CD14-positive monocyte (primary cell): ENCODE results near the gene LRCH4. TPM values are rescaled to one million over a fixed set of nuclear protein-coding genes. Genes with fewer than 3 reads are reported as not detected.

Source experiments
- DNase-seq, 3 donors: peaks; one replicate each; pipeline ENCODE4 v3.0.0-alpha.2; 2011 to 2022
- H2AFZ ChIP-seq: 2 replicates; pipeline ENCODE4 v1.6.0; 2012; ENCODE audit warnings: mild to moderate bottlenecking, low read depth, low read length, inconsistent platforms; ENCODE audit not compliant: insufficient read depth, poor library complexity, severe bottlenecking
- H3K27ac ChIP-seq, 2 donors: 1 replicate in 1 of 2; 2 replicates in 1 of 2; pipeline ENCODE4 v1.5.1; 2012 to 2013; ENCODE audit warnings: low read length in 2 of 2, control low read depth in 1 of 2, inconsistent platforms in 1 of 2, low read depth in 1 of 2, mild to moderate bottlenecking in 1 of 2
- H3K27me3 ChIP-seq, 2 donors: one replicate each; pipeline versions ENCODE4 v1.6.0 to v1.6.1; 2011 to 2013; ENCODE audit warnings: low read length in 2 of 2; ENCODE audit not compliant: control insufficient read depth in 2 of 2, insufficient read depth in 2 of 2
- H3K36me3 ChIP-seq, 2 donors: replicated peaks in 1 of 2; 1 replicate in 1 of 2; 2 replicates in 1 of 2; pipeline versions ENCODE4 v1.5.1 to v1.6.1; 2012 to 2013; ENCODE audit warnings: low read length in 2 of 2, control low read depth in 1 of 2, inconsistent platforms in 1 of 2, mild to moderate bottlenecking in 1 of 2; ENCODE audit not compliant: insufficient read depth in 2 of 2, control insufficient read depth in 1 of 2
- H3K4me1 ChIP-seq, 2 donors: 1 replicate in 1 of 2; 2 replicates in 1 of 2; pipeline versions ENCODE4 v1.5.1 to v1.6.1; 2012 to 2013; ENCODE audit warnings: low read length in 2 of 2, control low read depth in 1 of 2, inconsistent platforms in 1 of 2, mild to moderate bottlenecking in 1 of 2, moderate library complexity in 1 of 2; ENCODE audit not compliant: insufficient read depth in 2 of 2, control insufficient read depth in 1 of 2
- H3K4me2 ChIP-seq: replicated peaks from 2 replicates; pipeline ENCODE3; 2012; ENCODE audit warnings: low read length, moderate library complexity, mild to moderate bottlenecking; ENCODE audit not compliant: poor library complexity, severe bottlenecking; ENCODE audit errors: extremely low read depth
- H3K4me3 ChIP-seq, 3 experiments: fragments of 200-600 bp in 1 of 3; sonication (generic) in 1 of 3; replicated peaks in 1 of 3; 1 replicate in 2 of 3; 2 replicates in 1 of 3; pipeline ENCODE4 v1.5.1; 2011 to 2013; ENCODE audit warnings: low read length in 3 of 3, mild to moderate bottlenecking in 3 of 3, control low read depth in 2 of 3, low read depth in 2 of 3, inconsistent platforms in 1 of 3, moderate library complexity in 1 of 3
- H3K79me2 ChIP-seq: 2 replicates; pipeline ENCODE4 v1.6.0; 2012; ENCODE audit warnings: mild to moderate bottlenecking, control low read depth, inconsistent platforms, low read length, moderate library complexity; ENCODE audit not compliant: insufficient read depth
- H3K9ac ChIP-seq: 2 replicates; pipeline ENCODE4 v1.6.0; 2017; ENCODE audit warnings: low read length, mild to moderate bottlenecking; ENCODE audit not compliant: insufficient read depth, poor library complexity, severe bottlenecking
- H3K9me3 ChIP-seq, 2 donors: replicated peaks in 1 of 2; 1 replicate in 1 of 2; 2 replicates in 1 of 2; pipeline versions ENCODE4 v1.5.1 to v1.6.1; 2012 to 2013; ENCODE audit warnings: low read length in 2 of 2, control low read depth in 1 of 2; ENCODE audit not compliant: control insufficient read depth in 1 of 2, insufficient read depth in 1 of 2
- H4K20me1 ChIP-seq: 2 replicates; pipeline ENCODE4 v1.6.0; 2012; ENCODE audit warnings: mild to moderate bottlenecking, low read length, control low read depth, moderate library complexity; ENCODE audit not compliant: insufficient read depth
- H3K27ac Mint-ChIP-seq, 7 donors: one replicate each; pipeline ENCODE4 v1.8.0; 2020; ENCODE audit warnings: mild to moderate bottlenecking in 7 of 7, mixed read lengths in 7 of 7, moderate library complexity in 6 of 7, inconsistent platforms in 2 of 7
- H3K27me3 Mint-ChIP-seq, 3 donors: one replicate each; pipeline ENCODE4 v1.8.0; 2021 to 2022; ENCODE audit warnings: low read depth in 3 of 3, mild to moderate bottlenecking in 3 of 3, mixed read lengths in 3 of 3, moderate library complexity in 3 of 3, inconsistent platforms in 1 of 3
- H3K36me3 Mint-ChIP-seq, 2 donors: one replicate each; pipeline ENCODE4 v1.8.0; 2020; ENCODE audit warnings: mixed read lengths in 2 of 2, inconsistent platforms in 1 of 2, mild to moderate bottlenecking in 1 of 2
- H3K4me1 Mint-ChIP-seq: one replicate; pipeline ENCODE4 v1.8.0; 2020; ENCODE audit warnings: mild to moderate bottlenecking, mixed read lengths
- H3K4me3 Mint-ChIP-seq, 2 donors: one replicate each; pipeline ENCODE4 v1.8.0; 2020; ENCODE audit warnings: mild to moderate bottlenecking in 2 of 2, mixed read lengths in 2 of 2, moderate library complexity in 1 of 2
- H3K9me3 Mint-ChIP-seq, 7 donors: one replicate each; pipeline ENCODE4 v1.8.0; 2020 to 2022; ENCODE audit warnings: mixed read lengths in 7 of 7, mild to moderate bottlenecking in 6 of 7, moderate library complexity in 6 of 7, inconsistent platforms in 2 of 7
- CTCF ChIP-seq: fragments of 200-600 bp; IDR thresholded peaks from one replicate; pipeline ENCODE4 v1.8.0; 2022; ENCODE audit warnings: antibody characterized with exemption, mild to moderate bottlenecking
- WGBS: methylation state at CpG from one replicate; pipeline ENCODE4 v1.1.5; 2013; ENCODE audit warnings: missing lambda C conversion rate; ENCODE audit not compliant: insufficient coverage; 5-methylcytosine and 5-hydroxymethylcytosine counted together
- intact Hi-C, 2 donors: fragments of 100-400 bp; cut with micrococcal nuclease; formaldehyde crosslinking; loops; one replicate each; pipeline versions ENCODE4 v1.15.0 to v1.15.1; 2023
- polyA plus RNA-seq, 3 donors: library from polyadenylated mRNA; depleted of rRNA in 1 of 3; unstranded in 2 of 3; stranded (reverse) in 1 of 3; fragments of 300-500 nt in 2 of 3; fragments of >200 nt in 1 of 3; fragmentation: Illumina TruSeq in 2 of 3; gene quantifications; 1 replicate in 2 of 3; 2 replicates in 1 of 3; pipeline ENCODE4 v1.2.3, GENCODE V29; 2012 to 2021

The LRCH4 gene
- polyA plus RNA-seq, 3 donors: 132 to 286 (median 134) TPM

- no CpG with 5 or more reads among the region's 3 CpGs for WGBS
- Histone ChIP-seq H3K27ac (no peak overlapping the region), H3K4me3 (peak overlapping the region in 1 of 3 experiments; percentile 67), H4K20me1 (no peaks in the 10 kb centered on the region), H3K36me3 (no peaks in the 10 kb centered on the region), H3K79me2 (no peaks in the 10 kb centered on the region), H3K4me1 (peaks cover 8 to 11% of the 10 kb centered on the region in 2 donors), H3K9ac (peak overlapping the region; percentile 1), H3K9me3 (no peaks in the 10 kb centered on the region), H2AFZ (peak overlapping the region; percentile 76), H3K4me2 (peak overlapping the region; percentile 73), H3K27me3 (peaks cover 0 to 5% of the 10 kb centered on the region in 2 donors)
- no peak for TF ChIP-seq CTCF
- Mint-ChIP-seq H3K4me3 (peak overlapping the region in 1 of 2 donors; percentile 82), H3K27ac (peak overlapping the region in 1 of 7 donors; percentile 61), H3K9me3 (peaks cover 0 to 4% (median 0%) of the 10 kb centered on the region in 7 donors), H3K4me1 (peaks cover 13% of the 10 kb centered on the region), H3K36me3 (peaks cover 0 to 5% of the 10 kb centered on the region in 2 donors), H3K27me3 (peaks cover 4 to 29% (median 24%) of the 10 kb centered on the region in 3 donors)
- intact Hi-C loops: no loop called here
- DNase-seq: no peak
Observed at GRCh38 chr7:100626055-100626454, 40.1 kb upstream of the LRCH4 start.

GRCh38 chr7:100623951-100624824 is 38.3 kb upstream of the LRCH4 start:
- Mint-ChIP-seq H3K9me3 (peaks cover 0 to 4% (median 0%) of the 10 kb centered on the region in 7 donors), H3K4me3 (no peak overlapping the region)

More at GRCh38 chr7:100623951-100624824, 38.3 kb upstream of the LRCH4 start:
- Histone ChIP-seq H3K4me1 (peaks cover 8 to 11% of the 10 kb centered on the region in 2 donors), H3K79me2 (no peaks in the 10 kb centered on the region), H2AFZ (no peak overlapping the region), H3K27ac (no peak overlapping the region), H4K20me1 (no peaks in the 10 kb centered on the region), H3K36me3 (no peaks in the 10 kb centered on the region), H3K4me3 (no peak overlapping the region), H3K9me3 (no peaks in the 10 kb centered on the region), H3K27me3 (peaks cover 0 to 5% of the 10 kb centered on the region in 2 donors), H3K9ac (no peak overlapping the region), H3K4me2 (no peak overlapping the region)
- Mint-ChIP-seq H3K4me1 (peaks cover 11% of the 10 kb centered on the region), H3K27ac (peak overlapping the region in 1 of 7 donors; percentile 38), H3K27me3 (peaks cover 4 to 24% (median 24%) of the 10 kb centered on the region in 3 donors), H3K36me3 (peaks cover 0 to 8% of the 10 kb centered on the region in 2 donors)
- no peak for TF ChIP-seq CTCF
- intact Hi-C loops: no loop called here
- WGBS: 83% methylated on average over 4 of the region's 15 CpGs
- DNase-seq: no peak
